HPDE6-E6E7 (cell line): ENCODE measurements around the gene CDC37.
"Not testable (repeated sequence)": the region's sequence is repeated elsewhere in the genome, so short reads cannot be mapped to it uniquely, and the experiment has no call there.

ENCODE experiments used
- DNase-seq: peaks from one replicate; pipeline ENCODE4 v3.0.0; 2011; ENCODE audit warnings: missing footprints; ENCODE audit errors: extremely low spot score

Gene CDC37

DNA sequence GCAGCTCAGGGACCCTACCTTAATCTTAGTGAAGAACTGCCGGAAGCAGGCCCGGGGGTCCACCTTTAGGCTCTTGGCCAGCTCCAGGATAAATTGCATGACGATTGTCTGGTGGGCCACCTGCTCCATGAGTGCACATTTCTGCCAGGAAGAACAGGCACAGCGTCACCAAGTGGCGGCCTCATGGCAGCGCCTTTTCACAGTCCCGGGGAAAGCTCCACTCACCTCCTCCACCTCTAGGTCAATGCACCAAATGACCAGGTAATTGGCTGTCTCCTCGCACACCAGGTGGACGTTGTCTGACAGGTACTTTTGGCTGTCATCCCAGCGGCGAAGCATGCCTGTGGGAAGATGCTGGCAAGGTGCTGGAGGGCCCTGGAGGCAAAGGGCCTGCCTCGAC, 8.3 kb downstream of the CDC37 start:
- no peak for DNase-seq

DNA sequence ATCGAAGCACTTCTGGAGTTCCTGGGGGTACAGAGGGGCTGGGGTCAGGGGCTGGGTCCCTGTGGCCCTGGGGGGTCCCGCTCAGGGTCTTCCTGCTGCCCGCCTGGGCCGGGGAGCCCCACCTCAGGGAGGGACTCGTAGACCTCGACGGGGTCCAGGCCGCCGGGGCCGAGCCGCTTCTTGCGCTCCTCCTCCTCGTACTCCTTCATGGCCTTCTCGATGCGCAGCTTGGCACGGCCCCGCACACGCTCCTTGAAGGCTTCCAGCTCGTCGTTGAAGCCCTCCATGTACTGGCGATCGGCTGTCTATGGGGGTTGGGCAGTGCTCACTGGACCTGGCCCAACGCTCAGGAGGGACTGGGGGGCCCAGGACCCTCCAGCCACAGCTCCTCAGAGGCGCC, 10.2 kb downstream of the CDC37 start:
- no peak for DNase-seq

DNA sequence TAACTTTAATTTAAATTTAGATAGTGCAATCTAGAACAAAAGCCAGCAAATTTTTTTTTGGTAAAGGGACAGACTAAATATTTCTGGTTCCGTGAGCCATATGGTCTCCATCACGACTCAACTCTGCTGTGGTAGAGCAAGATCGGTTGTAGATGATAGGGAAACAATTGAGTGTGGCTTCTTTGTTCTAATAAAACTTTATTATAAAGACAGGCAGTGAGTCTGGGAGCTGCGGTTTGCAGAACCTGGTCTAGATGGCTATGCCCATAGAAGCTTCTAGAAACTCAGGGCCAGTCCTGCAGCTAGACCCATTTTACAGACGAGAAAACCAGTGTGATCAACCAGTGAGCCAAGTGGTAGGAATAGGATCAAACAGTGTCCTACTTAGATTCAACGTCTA, 11.2 kb downstream of the CDC37 start:
- DNase-seq: no peak

DNA sequence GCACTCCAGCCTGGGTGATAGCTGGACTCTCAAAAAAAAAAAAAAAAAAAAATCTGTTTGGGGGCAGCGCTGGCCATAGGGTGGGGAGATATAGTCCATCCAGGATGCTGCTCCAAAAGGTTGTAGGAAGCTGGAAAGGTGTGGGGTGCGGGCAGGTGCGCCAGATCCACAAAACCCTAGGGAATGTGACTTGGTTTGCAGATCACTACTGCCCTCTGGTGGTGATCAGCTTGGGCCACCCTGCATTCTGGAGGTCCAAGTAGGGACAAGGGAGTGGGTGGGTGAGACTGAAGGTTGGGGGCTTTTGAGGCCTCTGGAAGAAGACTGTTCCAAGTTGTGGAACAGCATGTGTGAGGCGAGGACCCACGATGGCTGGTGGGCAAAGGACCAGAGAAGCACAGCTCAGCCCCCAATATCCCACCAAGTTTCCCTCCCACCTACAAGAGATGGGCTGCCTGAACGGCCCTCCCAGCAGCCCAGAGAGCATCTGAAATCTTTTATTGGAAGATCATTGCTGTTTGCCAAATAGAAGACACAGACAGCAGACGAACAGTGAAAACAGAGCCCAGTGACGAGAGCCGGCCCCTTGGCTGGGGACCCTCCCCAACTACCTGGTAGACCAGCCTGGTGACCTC, 12.6 kb downstream of the CDC37 start:
- peak; percentile 77 for DNase-seq

DNA sequence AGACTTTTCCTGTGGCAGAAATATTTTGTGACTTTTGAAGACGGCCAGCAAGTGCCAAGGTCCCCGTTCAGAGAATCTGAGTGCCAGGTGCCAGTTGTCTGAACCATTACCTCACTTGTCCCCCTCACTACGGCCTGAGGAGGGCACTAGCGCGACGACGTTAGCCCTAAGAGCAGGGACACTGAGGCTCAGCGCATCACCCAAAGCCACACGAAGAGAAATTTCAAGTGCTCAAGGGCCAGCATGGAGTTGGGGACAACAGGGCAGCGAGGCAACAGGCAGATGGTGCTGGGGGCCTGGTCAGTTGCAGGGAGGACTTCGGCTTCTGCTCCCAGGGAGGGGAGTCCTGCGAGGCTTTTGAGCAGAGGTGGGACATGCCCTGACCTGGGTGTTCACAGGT, 13.5 kb downstream of the CDC37 start:
- DNase-seq: no peak

DNA sequence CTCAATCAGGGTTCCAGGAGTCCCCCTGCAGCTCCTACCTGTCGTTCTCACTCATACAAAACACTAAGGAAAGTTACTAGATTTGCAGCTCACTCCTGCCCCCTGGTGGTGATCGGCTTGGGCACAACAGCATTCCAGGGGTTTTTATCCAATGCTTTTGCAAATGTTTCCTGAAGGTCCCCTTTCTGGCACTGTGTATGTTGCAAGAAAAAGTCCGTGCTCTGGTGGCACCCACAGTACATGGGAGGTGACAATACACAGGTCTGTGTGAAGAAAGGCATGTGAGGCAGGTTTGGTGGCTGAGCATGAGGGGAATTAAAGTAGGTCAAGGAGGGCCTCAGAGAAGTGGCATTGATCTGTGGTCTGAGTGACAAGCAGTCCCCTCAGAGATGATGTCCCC, 14.4 kb downstream of the CDC37 start:
- DNase-seq: no peak

DNA sequence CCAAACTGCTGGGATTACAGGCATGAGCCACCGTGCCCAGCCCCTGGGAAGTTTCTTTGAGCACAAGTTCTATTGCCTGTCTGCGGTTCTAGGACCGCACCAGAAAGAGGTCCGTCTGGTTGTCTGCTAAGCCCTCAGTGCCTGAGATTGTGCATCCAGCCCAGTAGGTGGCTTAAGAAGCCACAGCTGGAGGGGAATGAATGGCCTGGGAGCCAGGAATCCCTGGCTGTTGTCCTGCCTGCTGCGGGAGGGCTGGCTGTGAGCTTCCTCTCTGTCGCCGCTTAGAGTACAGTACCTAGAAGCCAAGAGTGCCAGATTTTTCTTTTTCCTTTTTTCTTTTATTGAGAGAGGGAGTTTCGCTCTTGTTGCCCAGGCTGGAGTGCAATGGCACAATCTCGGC, 18.8 kb downstream of the CDC37 start:
- DNase-seq: no peak

DNA sequence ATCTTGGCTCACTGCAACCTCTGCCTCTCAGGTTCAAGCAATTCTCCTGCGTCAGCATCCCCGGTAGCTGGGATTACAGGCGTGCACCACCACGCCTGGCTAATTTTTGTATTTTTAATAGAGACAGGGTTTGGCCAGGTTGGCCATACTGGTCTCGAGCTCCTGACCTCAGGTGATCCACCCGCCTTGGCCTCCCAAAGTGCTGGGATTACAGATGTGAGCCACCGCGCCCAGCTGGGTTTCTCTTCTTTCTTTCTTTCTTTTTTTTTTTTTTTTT, 20.2 kb downstream of the CDC37 start:
- DNase-seq: not testable (repeated sequence)

DNA sequence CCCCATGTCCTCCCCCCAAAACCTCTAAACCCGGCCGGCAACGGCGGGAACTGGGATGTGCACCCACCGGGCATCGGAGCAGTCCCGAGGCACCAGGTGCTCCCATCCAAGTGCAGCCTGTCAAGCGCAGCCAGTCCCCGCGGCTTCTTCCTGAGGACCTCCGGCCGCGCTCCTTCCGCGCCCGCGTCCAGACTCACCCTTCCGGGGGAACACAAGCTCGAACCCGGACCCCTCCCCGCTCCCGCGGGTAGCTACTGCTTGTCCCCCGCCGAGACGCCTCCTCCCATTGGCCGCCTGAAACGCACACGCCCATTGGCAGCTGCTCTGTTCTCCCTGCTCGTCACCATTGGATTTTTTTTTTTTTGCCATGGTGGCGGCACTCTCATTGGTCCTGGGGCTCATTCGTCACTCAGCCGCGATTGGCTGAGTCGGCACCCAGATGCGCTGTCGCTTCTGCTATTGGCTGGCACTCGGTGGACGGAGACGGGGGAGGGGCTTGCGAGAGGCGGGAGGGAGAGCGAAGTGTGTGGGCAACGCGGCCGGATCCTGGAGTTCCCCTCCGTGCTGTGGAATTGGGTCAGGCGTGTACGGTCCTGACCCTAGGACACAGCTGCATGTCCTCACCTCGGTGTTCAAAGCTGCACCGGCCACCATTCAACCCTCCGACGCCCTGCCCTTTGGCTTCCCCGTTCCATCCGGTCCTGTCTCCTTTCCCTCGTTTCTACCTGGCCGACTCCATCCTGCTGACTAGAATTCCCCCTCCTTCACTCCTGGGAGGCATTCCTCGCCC, 22.8 kb downstream of the CDC37 start, which contains the start of gene TYK2:
TYK2 (minus strand) TSS at position 260 of the 790 bp plus-strand sequence. CDS start 2,166 bp downstream, outside the sequence.
- DNase-seq: peak; percentile 100

DNA sequence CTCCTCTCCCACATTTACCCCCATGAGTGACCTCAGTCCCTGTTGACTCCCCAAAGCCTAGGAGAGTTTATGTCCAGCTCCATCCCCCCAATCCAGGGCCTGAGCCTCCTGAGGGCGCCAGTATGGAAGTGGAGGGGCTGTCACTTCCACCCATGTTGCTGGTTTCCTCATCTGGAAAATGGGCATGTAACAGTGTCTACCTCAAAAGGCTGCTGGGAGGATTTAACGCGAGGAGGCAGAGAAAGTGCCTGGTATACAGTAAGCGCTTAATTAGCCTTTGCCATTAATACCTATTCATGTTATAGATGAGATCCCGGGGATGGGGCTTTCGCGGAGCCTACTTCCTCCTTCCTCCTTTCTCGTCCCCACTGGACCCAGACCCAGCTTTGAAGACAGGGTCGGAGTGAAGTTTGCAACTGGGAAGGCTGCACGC, 23.4 kb downstream of the CDC37 start:
- DNase-seq: no peak

DNA sequence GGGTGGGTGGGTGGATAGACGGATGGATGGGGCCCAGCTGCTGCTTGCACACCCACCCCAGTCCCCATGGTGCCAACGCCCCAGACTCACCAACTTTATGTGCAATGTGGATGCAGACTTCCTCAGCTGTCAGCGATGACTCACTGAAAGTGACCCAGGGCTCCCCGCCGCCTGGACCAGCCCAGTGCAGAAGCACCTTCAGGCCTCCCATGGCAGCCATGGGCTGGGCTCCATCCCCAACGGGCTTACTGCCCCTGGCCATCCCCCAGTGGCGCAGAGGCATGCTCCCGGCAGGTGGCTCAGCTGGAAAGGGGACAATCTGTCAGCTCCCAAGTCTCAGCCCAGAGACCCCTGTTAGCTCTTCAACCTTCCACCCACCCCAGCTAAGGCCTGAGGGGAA, 25.2 kb downstream of the CDC37 start:
- no peak for DNase-seq

DNA sequence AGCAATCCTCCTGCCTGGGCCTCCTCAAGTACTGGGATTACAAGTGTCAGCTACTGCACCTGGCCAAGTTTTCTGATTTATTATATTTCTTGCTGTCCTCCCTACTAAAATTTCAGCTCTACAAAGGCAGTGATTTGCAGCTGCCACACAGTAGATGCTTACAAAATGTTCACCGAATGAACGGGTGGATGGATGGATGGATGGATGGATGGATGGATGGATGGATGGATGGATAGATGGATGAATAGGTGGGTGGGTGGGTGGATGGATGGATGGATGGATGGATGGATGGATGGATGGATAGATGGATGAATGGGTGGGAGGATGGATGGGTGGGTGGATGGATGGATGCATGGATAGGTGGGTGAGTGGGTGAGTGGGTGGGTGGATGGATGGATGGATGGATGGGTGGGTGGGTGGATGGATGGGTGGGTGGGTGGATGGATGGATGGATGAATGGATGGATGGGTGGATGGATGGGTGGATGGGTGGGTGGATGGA, 26.2 kb downstream of the CDC37 start:
- not testable (repeated sequence) for DNase-seq

DNA sequence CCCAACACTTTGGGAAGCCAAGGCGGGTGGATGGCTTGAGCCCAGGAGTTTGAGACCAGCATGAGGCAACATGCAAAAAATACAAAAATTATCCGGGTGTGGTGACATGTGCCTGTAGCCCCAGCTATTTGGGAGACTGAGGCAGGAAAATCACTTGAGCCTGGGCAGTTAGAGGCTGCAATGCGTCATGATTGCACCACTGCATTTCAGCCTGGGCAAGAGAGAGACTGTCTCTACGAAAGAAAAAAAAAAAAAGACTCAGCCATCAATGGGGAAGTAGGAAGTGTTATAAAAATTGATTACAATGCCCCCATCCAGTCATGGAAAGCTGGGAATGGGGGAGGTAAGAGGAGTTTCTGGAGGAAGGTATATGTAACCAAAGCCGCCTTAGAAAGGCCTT, 28.4 kb downstream of the CDC37 start:
- DNase-seq: no peak

DNA sequence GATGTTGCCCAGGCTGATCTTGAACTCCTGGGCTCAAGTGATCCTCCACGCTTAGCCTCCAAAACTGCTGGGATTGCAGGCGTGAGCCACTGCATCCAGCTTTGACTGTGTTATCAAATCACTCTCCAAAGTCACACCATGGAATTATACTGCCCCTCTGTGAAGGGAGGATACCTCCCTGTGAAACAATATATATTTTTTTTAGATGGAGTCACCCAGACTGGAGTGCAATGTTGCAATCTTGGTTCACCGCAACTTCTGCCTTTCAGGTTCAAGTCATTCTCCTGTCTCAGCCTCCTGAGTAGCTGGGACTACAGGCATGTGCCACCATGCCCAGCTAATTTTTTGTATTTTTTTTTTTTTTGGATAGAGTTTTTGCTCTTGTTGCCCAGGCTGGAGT, 30.7 kb downstream of the CDC37 start:
- DNase-seq: no peak

DNA sequence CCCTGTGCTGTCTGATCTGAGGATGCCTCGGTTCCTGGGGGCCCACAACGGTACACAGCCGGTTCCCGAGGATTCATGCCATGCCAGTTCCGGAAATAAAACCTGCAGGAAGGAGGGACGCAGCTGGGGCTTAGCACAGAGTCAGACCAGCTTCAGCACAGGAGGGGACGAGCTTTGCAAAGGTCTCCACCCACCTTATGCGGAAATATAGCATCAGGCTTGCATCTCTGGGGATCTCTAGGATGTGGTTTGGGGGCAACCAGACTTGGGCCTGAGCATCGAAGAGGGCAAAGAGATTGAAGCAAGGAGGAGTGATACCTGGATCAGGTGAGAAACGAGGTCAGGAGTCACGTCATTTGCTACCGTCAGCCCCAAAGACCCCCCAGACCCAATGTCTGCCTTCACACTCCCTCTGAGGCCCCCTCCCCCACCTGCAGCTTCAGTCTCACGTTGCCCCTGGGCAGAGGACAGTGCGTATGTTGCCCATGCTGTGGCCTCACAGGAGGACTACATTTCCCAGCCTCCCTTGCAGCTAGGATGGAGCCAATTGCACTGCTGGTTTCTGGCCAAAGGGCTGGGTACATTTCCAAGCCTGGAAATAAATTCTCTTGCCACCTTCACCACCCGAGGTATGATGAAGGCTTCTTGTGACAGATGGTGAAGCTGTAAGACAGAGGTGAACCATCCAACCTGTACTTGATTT, 35.1 kb downstream of the CDC37 start:
- no peak for DNase-seq

DNA sequence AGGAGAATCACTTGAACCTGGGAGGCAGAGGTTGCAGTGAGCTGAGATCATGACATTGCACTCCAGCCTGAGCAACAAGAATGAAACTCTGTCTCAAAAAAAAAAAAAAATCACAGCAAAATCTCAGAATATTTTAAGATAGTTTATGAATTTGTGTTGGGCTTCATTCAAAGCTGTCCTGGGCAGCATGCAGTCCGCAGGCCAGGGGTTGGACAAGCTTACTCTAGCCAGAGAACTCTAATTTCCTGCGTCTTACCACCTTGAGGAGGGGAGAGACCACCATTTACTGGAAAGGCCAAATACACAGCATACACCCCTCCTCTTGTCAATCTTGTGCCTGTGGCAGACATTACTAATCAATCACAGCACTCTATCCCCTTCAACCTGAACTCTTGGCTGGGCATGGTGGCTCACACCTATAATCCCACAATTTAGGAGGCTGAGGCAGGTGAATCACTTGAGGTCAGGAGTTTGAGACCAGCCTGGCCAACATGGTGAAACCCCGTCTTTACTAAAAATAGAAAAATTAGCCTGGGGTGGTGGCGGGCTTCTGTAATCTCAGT, 36.3 kb downstream of the CDC37 start:
- DNase-seq: not testable (repeated sequence)

DNA sequence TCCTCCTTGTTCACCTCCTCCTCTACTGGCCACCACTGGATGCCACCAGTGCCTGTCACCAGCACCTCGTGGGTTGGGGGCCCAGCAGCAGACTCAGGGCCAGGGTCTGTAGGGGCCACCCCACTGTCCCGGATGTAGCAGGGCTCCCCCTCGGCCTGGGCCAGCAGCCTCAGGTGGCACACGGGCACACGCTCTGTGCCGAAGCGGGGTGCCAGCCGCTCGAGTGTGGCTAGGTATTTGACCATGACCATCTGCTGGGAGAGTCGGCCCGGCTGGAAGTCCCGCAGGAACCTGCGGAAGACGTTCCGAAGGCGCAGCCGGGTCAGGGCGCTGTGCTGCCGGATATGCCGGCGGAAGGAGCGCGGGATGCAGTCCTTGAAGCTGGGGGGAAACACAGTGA, 37.8 kb downstream of the CDC37 start:
- no peak for DNase-seq

DNA sequence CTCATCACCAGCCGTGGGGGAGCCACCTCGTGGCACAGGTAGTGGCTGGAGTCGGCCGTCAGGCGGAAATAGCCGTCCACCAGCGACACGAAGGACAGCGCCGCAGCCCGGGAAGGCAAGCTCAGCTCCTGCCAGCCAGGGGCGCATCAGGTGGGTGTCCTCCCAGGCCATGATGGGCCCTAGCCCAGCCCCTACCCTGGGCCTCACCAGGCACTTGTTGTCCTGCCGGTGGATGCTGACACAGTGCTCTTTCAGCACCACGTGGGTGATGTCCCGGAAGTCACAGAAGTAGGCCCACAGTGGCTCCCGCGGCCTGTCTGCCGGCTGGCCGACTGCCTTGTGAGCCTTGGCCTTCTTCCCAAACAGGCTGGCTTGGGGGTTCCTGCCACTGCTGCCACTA, 38.7 kb downstream of the CDC37 start:
- no peak for DNase-seq

DNA sequence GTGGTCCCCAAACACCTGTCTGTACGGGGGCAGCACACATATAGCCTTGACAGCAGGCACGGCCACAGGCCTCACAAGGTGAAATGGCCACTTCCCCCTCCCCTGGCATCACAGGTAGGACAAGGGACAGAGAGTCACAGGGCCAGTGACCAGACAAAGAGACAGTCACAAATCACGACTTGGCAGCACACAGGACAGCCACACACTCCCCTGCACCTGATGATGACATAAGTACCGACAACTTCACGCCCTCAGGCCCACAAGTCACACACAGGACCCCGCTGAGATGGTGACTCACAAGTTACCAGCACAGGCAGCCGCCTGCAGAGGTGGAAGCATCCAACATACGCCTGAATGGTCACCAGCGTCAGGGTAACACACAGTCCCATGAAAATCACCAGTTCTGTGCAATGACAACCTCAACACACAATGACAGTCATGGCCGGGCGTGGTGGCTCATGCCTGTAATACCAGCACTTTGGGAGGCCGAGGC, 39.5 kb downstream of the CDC37 start:
- no peak for DNase-seq

DNA sequence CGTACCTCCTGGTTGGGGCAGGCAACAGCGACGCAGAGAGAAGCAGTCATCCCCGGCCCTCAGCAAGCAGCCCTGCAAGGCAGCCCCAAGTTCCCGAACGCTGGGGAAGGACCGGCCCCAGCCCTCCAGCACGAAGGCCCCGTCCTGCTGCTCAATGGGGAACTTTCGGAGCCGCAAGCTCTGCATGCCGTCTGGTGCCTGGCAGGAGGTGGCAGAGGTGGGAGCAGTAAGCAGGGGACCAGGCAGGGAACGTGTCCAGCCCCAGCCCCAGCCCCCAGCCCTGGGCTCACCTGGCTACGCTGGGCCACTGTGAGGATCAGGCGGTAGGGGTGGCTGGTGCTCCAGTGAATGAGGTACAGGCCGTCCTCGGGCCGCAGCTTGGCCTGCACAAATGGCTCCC, 41.1 kb downstream of the CDC37 start:
- no peak for DNase-seq

DNA sequence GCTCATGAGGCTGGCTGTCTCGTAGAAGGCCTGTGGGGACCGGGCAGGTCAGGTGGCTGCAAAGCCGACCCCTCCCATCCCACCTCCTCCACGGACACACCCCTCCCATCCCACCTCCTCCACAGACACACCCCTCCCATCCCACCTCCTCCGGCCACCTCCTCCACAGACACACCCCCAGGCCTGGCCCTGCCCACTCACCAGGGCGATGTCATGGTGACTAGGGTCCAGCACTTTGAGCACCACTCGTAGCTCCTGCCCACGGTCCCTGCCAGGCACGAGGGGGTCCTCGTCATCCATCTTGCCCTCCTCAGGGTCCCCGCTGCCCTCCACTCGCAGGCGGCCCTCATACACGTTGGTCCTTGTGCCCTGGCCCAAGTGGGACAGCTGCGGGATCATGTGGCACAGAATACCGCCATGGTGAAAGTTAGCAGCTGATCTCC, 41.8 kb downstream of the CDC37 start:
- DNase-seq: no peak

DNA sequence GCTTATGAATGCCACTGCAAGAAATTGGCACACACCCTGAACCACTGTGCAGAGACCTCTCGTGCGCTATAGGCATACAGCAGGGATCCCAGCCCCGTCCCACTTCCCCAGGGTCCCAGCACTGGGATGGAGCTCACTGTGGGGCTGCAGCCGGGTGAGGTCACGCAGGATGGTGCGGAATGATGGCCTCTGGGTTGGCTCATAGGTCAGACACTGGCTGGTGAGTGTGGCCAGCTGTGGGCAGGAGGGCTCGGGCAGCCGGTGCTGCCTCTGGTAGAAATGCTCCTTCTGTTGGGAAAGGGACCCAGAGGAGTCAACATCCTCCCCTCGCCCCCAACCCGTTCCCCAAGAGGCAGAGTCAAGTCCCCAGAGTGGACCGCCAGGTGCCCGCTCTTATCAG, 46.9 kb downstream of the CDC37 start:
- DNase-seq: no peak
